GM13976 (cell line): Measurements from ENCODE around the gene KRTAP2-2.

Source experiments
- DNase-seq: peaks from one replicate; pipeline ENCODE4 v3.0.0; 2012; ENCODE audit warnings: low spot score
- in situ Hi-C: fragments of 300-500 bp; cut with MboI; formaldehyde crosslinking; loops from one replicate; pipeline ENCODE4 v1.12.0; 2022; ENCODE audit warnings: low sequenced_read_pairs, mixed read lengths, inconsistent platforms; ENCODE audit not compliant: unreplicated experiment
- TF ChIP-seq, protein P1 (sequence below): IDR thresholded peaks from 2 replicates; pipeline ENCODE4 v1.5.1; 2012; ENCODE audit warnings: borderline replicate concordance, mild to moderate bottlenecking; ENCODE audit not compliant: insufficient read depth; ENCODE audit errors: extremely low read depth, missing control alignments, control extremely low read depth

Gene KRTAP2-2

GRCh38 chr17:41013181-41013580 is 41.8 kb downstream of the KRTAP2-2 start:
- no peak for DNase-seq
- TF ChIP-seq, protein P1, sequence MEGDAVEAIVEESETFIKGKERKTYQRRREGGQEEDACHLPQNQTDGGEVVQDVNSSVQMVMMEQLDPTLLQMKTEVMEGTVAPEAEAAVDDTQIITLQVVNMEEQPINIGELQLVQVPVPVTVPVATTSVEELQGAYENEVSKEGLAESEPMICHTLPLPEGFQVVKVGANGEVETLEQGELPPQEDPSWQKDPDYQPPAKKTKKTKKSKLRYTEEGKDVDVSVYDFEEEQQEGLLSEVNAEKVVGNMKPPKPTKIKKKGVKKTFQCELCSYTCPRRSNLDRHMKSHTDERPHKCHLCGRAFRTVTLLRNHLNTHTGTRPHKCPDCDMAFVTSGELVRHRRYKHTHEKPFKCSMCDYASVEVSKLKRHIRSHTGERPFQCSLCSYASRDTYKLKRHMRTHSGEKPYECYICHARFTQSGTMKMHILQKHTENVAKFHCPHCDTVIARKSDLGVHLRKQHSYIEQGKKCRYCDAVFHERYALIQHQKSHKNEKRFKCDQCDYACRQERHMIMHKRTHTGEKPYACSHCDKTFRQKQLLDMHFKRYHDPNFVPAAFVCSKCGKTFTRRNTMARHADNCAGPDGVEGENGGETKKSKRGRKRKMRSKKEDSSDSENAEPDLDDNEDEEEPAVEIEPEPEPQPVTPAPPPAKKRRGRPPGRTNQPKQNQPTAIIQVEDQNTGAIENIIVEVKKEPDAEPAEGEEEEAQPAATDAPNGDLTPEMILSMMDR = no peak
- in situ Hi-C loops = no loop called here

DNA sequence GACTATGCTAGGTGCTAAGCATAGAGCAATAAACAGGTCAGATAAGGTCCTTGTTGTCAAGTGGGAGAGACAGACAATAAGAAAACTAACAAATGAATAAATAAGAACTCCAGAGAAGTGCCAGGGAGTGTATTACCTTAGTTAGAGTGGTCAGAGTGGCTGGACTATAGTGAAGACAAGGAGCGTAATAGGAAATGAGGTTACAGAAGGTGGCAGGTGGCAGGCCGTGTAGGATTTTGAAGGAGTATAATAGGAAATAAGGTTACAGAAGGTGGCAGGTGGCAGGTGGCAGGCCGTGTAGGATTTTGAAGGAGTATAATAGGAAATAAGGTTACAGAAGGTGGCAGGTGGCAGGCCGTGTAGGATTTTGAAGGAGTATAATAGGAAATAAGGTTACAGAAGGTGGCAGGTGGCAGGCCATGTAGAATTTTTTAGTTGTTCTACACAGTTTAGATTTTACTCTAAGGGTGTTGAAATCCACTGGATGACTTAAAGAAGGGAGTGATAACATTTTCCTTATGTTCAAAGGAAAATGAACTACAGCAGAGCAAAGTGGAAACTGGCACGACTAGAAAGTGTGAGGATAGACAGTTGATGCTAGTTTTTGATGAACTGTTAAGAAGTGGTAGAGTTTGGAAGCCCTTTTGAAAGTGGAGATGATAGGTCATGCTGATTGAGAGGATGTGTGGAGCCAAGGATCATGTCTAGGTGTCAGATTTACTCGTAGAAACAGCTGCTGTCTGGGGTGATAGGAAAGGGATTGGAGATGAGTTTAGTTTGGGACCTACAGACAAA is 42.5 kb downstream of the KRTAP2-2 start:
- TF ChIP-seq, protein P1 = no peak
- in situ Hi-C loops = no loop called here
- no peak for DNase-seq

DNA sequence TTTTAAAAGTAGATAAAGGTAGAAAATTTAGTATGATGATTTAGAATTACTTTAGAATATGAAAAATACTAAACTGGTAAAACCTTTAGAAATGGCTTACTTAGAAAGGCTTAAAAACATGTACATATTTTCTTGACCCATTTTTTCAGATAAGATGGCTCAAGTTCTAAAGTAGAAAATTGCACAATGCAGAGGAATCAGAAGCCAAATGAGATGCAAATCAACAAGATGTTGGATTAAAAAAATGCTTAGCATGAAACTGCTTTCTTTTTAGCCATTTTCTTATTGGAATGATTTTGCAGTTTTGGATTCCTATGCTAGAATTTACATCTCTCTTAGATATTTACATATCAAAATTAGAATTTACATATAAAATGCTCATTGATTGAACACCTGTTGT is 44.6 kb downstream of the KRTAP2-2 start:
- TF ChIP-seq, protein P1 = no peak
- DNase-seq = no peak
- in situ Hi-C loops = no loop called here

DNA sequence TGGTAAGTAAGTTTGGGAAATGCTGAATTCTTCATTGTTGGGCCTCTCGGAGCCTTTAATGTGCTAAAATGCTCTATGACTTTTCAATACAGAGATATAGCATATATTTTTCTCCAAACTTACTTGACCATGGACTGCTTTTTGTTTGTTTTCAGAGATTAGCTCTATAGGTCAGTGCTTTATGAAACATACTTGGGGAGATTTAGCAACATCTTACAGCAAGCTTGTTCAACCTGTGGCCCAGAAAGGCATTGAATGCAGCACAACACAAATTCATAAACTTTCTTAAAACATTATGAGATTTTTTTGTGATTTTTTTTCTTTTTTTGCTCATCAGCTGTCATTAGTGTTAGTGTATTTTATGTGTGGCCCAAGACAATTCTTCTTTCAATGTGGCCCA is 45.1 kb downstream of the KRTAP2-2 start:
- TF ChIP-seq, protein P1 = no peak
- in situ Hi-C loops = no loop called here
- DNase-seq = no peak

GRCh38 chr17:41009301-41009760 is 45.7 kb downstream of the KRTAP2-2 start:
- in situ Hi-C loops = no loop called here
- TF ChIP-seq, protein P1 = no peak
- no peak for DNase-seq

GRCh38 chr17:41008811-41009210 is 46.2 kb downstream of the KRTAP2-2 start, which contains the start of gene KRTAP3-1:
Gene KRTAP3-1, minus strand, starts transcription at chr17:41009128. Its CDS starts 54 bp downstream, at chr17:41009074.
- TF ChIP-seq, protein P1 = no peak
- in situ Hi-C loops = no loop called here
- no peak for DNase-seq
